Measurements from ENCODE around the gene MIGA2. TPM values are rescaled to one million over a fixed set of nuclear protein-coding genes. Genes with fewer than 3 reads are reported as not detected.

Gene MIGA2
- total and polyA plus RNA-seq, 2 experiments from 2014 or later = 19.3 to 47.8 TPM

GRCh38 chr9:129101279-129101678 lies 64.9 kb downstream of the MIGA2 start (continued):
- TF ChIP-seq CREB1 (CRISPR knock-in tag; IDR thresholded peaks at IDR 0.05; ENCODE audit: low read depth) (no peak), NANOG (IDR thresholded peaks at IDR 0.05; ENCODE audit: borderline replicate concordance) (no peak), REST (IDR thresholded peaks at IDR 0.05; ENCODE audit: unreplicated experiment) (no peak), POLR2AphosphoS5 (IDR thresholded peaks at IDR 0.05; ENCODE audit: low read depth) (no peak), CTCF (conservative IDR thresholded peaks at IDR 0.05; ENCODE audit: low read depth in 2 of 2) (no peak)

- no peak overlapping the region for H3K4me3 Mint-ChIP-seq
- H2AFZ ChIP-seq = no peak overlapping the region
Measured at GRCh38 chr9:129102095-129102525, 65.7 kb downstream of the MIGA2 start.

More at GRCh38 chr9:129102095-129102525, 65.7 kb downstream of the MIGA2 start:
- peaks cover 15% of the 10 kb centered on the region for H3K27me3 Mint-ChIP-seq (ENCODE audit: insufficient read depth, low read depth, poor library complexity)
- no peaks in the 10 kb centered on the region for H3K9me3 Mint-ChIP-seq
- H4K20me1 ChIP-seq (replicated peaks; ENCODE audit: insufficient read depth) = peaks cover 4% of the 10 kb centered on the region; the same call in 1 of the 2 replicates
- H3K36me3 Mint-ChIP-seq (ENCODE audit: low read depth) = no peaks in the 10 kb centered on the region
- peaks cover 4% of the 10 kb centered on the region for H3K4me1 Mint-ChIP-seq
- H3F3A ChIP-seq (replicated peaks; ENCODE audit: low read depth) = no peaks in the 10 kb centered on the region
- DNase-seq (ENCODE audit: low spot score) (no peak), ATAC-seq (no peak)
- H3K4me2 ChIP-seq = no peak overlapping the region
- no peaks in the 10 kb centered on the region for H3K27me3 ChIP-seq (ENCODE audit: insufficient read depth)
- TF ChIP-seq NANOG (IDR thresholded peaks at IDR 0.05; ENCODE audit: borderline replicate concordance) = no peak
- TF ChIP-seq CTCF (conservative IDR thresholded peaks at IDR 0.05; ENCODE audit: low read depth in 2 of 2) = no peak
- peaks cover 4% of the 10 kb centered on the region; the same call in 1 of the 2 replicates for H3K4me1 ChIP-seq (ENCODE audit: insufficient read depth)
- no peaks in the 10 kb centered on the region for H3K79me2 ChIP-seq (replicated peaks; ENCODE audit: insufficient read depth)
- no peak overlapping the region for H3K4me3 ChIP-seq
- H3K9me2 ChIP-seq (ENCODE audit: insufficient read depth) = no peaks in the 10 kb centered on the region
- H3K27ac Mint-ChIP-seq = no peak overlapping the region
- H3K27ac ChIP-seq (ENCODE audit: low read depth) = no peak overlapping the region
- no peaks in the 10 kb centered on the region for H3K36me3 ChIP-seq (ENCODE audit: insufficient read depth)
